Upper lobe of left lung (tissue), 6 donors: ENCODE results near the gene PLCB4. TPM values are rescaled to one million over a fixed set of nuclear protein-coding genes. Genes with fewer than 3 reads are reported as not detected.
A peak's percentile ranks its signal among the peaks of the same experiment; 100 is the strongest.

Experiments
- ATAC-seq, 2 donors: fragments of 200-7000 bp; cut with Tn5 transposase; one replicate each; pipeline ENCODE4 v1.9.1; 2022; ENCODE audit warnings: mild to moderate bottlenecking in 2 of 2, moderate library complexity in 2 of 2; ENCODE audit not compliant: low FRiP score in 2 of 2
- DNase-seq, 2 donors: peaks; one replicate each; pipeline ENCODE4 v3.0.0-alpha.2; 2019 to 2020
- H3K27ac ChIP-seq, 4 donors: fragments of 200-600 bp; sonication (generic); one replicate each; pipeline ENCODE4 v1.5.1; 2016 to 2019
- H3K27me3 ChIP-seq, 4 donors: fragments of 200-600 bp; sonication (generic); one replicate each; pipeline ENCODE4 v1.5.1; 2017 to 2019
- H3K36me3 ChIP-seq, 4 donors: fragments of 200-600 bp; sonication (generic); one replicate each; pipeline ENCODE4 v1.5.1; 2016 to 2019
- H3K4me1 ChIP-seq, 4 donors: fragments of 200-600 bp; sonication (generic); one replicate each; pipeline ENCODE4 v1.5.1; 2018 to 2019
- H3K4me3 ChIP-seq, 4 donors: fragments of 200-600 bp; sonication (generic); one replicate each; pipeline ENCODE4 v1.5.1; 2017 to 2019; ENCODE audit warnings: mild to moderate bottlenecking in 2 of 4, moderate library complexity in 1 of 4
- H3K9me3 ChIP-seq, 4 donors: fragments of 200-600 bp; sonication (generic); one replicate each; pipeline ENCODE4 v1.5.1; 2018 to 2019
- EP300 ChIP-seq, 4 donors: sonication (generic); formaldehyde crosslinking; IDR thresholded peaks; one replicate each; pipeline ENCODE4 v1.5.1; 2017; ENCODE audit warnings: antibody characterized with exemption in 4 of 4, control low read depth in 2 of 4
- POLR2A ChIP-seq, 4 donors: fragments of 450-650 bp; IDR thresholded peaks; one replicate each; pipeline ENCODE4 v1.5.1; 2016 to 2017; ENCODE audit warnings: antibody characterized with exemption in 4 of 4, mild to moderate bottlenecking in 2 of 4
- POLR2AphosphoS5 ChIP-seq, 2 donors: sonication (generic); formaldehyde crosslinking; IDR thresholded peaks; one replicate each; pipeline ENCODE4 v1.5.1; 2017; ENCODE audit warnings: antibody characterized with exemption in 2 of 2
- WGBS, 2 donors: methylation state at CpG; one replicate each; pipeline ENCODE4 v1.1.5; 2017 to 2018; 5-methylcytosine and 5-hydroxymethylcytosine counted together
- total RNA-seq, 6 donors: library from RNA; depleted of rRNA in 4 of 6; stranded (reverse); fragments of >200 nt in 4 of 6; gene quantifications; one replicate each; pipeline versions ENCODE4 v1.1.0 to v1.2.1, GENCODE V29; 2016 to 2021
- TF ChIP-seq, protein P1 (sequence below), 6 experiments: fragments of 450-650 bp in 4 of 6; fragments of 200-600 bp in 2 of 6; sonication (generic) in 2 of 6; IDR thresholded peaks; one replicate each; pipeline ENCODE4 v1.5.1; 2016 to 2019; ENCODE audit warnings: antibody characterized with exemption in 6 of 6
- donor health status: DM: no; HTN: no; CAD: no; lungs with moderate emphysema.
- donor health status: DM: no; HTN: yes; CAD: no; lungs with severe emphysema.

PLCB4 gene
- total RNA-seq, 6 donors from 2014 or later, result 5.7 to 15.2 (median 8.2) TPM

- H3K4me3 ChIP-seq, result no peak overlapping the region
- no peaks in the 10 kb centered on the region for H3K4me1 ChIP-seq
- no peaks in the 10 kb centered on the region for H3K27me3 ChIP-seq
- WGBS, 2 donors, result 47 to 49% methylated on average over 8 of the region's 8 CpGs
- TF ChIP-seq POLR2AphosphoS5 (IDR thresholded peaks at IDR 0.05), result no peak
- TF ChIP-seq, protein P1, sequence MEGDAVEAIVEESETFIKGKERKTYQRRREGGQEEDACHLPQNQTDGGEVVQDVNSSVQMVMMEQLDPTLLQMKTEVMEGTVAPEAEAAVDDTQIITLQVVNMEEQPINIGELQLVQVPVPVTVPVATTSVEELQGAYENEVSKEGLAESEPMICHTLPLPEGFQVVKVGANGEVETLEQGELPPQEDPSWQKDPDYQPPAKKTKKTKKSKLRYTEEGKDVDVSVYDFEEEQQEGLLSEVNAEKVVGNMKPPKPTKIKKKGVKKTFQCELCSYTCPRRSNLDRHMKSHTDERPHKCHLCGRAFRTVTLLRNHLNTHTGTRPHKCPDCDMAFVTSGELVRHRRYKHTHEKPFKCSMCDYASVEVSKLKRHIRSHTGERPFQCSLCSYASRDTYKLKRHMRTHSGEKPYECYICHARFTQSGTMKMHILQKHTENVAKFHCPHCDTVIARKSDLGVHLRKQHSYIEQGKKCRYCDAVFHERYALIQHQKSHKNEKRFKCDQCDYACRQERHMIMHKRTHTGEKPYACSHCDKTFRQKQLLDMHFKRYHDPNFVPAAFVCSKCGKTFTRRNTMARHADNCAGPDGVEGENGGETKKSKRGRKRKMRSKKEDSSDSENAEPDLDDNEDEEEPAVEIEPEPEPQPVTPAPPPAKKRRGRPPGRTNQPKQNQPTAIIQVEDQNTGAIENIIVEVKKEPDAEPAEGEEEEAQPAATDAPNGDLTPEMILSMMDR (IDR thresholded peaks at IDR 0.05), result peak; percentile 66 to 82 (median 80)
- peak in 1 of 2 donors; percentile 55 for DNase-seq
- peak in 1 of 2 donors; percentile 88 for ATAC-seq
- H3K36me3 ChIP-seq, result peaks cover 0 to 11% (median 0%) of the 10 kb centered on the region in 4 donors
- H3K9me3 ChIP-seq, result no peaks in the 10 kb centered on the region
- H3K27ac ChIP-seq, result no peak overlapping the region
These were observed 339.0 kb downstream of the PLCB4 start for GRCh38 chr20:9407805-9408421.

- no peaks in the 10 kb centered on the region for H3K27me3 ChIP-seq
- TF ChIP-seq EP300 (IDR thresholded peaks at IDR 0.05) (no peak), POLR2A (IDR thresholded peaks at IDR 0.05) (no peak)
- TF ChIP-seq, protein P1 (IDR thresholded peaks at IDR 0.05), result peak in 1 of 6 experiments; percentile 16
- no peak for ATAC-seq
- WGBS, 2 donors, result 66 to 74% methylated on average over 10 of the region's 10 CpGs
- DNase-seq, result no peak
- H3K4me1 ChIP-seq, result no peaks in the 10 kb centered on the region
- no peak overlapping the region for H3K4me3 ChIP-seq
- H3K36me3 ChIP-seq, result peaks cover 0 to 6% (median 0%) of the 10 kb centered on the region in 4 donors
- H3K9me3 ChIP-seq, result no peaks in the 10 kb centered on the region
- no peak overlapping the region for H3K27ac ChIP-seq
These were observed 339.8 kb downstream of the PLCB4 start for GRCh38 chr20:9408422-9409300.

- WGBS, 2 donors, result 63 to 68% methylated on average over 1 of the region's 1 CpG
- TF ChIP-seq POLR2A (IDR thresholded peaks at IDR 0.05) (no peak), POLR2AphosphoS5 (IDR thresholded peaks at IDR 0.05) (no peak), EP300 (IDR thresholded peaks at IDR 0.05) (no peak)
- TF ChIP-seq, protein P1 (IDR thresholded peaks at IDR 0.05), result no peak
- ATAC-seq (no peak), DNase-seq (no peak)
- Histone ChIP-seq H3K4me1 (no peaks in the 10 kb centered on the region), H3K4me3 (no peak overlapping the region), H3K27me3 (no peaks in the 10 kb centered on the region), H3K27ac (no peak overlapping the region), H3K9me3 (no peaks in the 10 kb centered on the region), H3K36me3 (peaks cover 0 to 11% (median 0%) of the 10 kb centered on the region in 4 donors)
These were observed 340.5 kb downstream of the PLCB4 start for GRCh38 chr20:9409352-9409751.

DNA sequence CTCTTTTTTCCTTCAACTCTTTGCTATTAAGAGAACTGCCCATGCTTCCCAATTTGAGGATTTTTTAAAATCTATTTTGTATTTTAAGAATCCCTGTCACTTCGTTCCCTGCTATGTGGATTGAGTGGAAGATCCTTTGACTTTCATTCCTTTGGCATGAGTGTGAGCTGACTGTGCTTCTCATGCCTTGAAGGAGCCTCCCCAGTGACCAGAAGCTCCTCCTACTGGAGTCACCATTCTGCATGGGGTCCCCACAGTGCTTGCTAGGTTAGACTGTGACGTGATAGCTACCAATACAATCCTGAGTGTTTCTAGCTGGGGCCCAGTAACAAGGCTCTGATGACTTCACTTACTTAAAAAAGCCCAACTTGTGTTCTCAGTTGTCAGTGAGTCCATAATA lies 341.1 kb downstream of the PLCB4 start:
- no peaks in the 10 kb centered on the region for H3K9me3 ChIP-seq
- H3K27ac ChIP-seq, result no peak overlapping the region
- no peak for DNase-seq
- no peak for ATAC-seq
- H3K4me1 ChIP-seq, result no peaks in the 10 kb centered on the region
- 69 to 81% methylated on average over 2 of the region's 2 CpGs for whole genome bisulfite sequencing, 2 donors
- no peak overlapping the region for H3K4me3 ChIP-seq
- H3K36me3 ChIP-seq, result peaks cover 0 to 11% (median 0%) of the 10 kb centered on the region in 4 donors
- TF ChIP-seq POLR2AphosphoS5 (IDR thresholded peaks at IDR 0.05) (no peak), EP300 (IDR thresholded peaks at IDR 0.05) (no peak), POLR2A (IDR thresholded peaks at IDR 0.05) (no peak)
- TF ChIP-seq, protein P1 (IDR thresholded peaks at IDR 0.05), result no peak
- no peaks in the 10 kb centered on the region for H3K27me3 ChIP-seq
